Measurements from ENCODE around the gene ZNF853. TPM values are rescaled to one million over a fixed set of nuclear protein-coding genes. Genes with fewer than 3 reads are reported as not detected.

Gene ZNF853
- total and polyA plus RNA-seq, 2 of the 8 experiments (the other 6 are each of a cell fraction or from before 2014, with no cell fraction given) = 4.3 to 5.7 TPM

DNA sequence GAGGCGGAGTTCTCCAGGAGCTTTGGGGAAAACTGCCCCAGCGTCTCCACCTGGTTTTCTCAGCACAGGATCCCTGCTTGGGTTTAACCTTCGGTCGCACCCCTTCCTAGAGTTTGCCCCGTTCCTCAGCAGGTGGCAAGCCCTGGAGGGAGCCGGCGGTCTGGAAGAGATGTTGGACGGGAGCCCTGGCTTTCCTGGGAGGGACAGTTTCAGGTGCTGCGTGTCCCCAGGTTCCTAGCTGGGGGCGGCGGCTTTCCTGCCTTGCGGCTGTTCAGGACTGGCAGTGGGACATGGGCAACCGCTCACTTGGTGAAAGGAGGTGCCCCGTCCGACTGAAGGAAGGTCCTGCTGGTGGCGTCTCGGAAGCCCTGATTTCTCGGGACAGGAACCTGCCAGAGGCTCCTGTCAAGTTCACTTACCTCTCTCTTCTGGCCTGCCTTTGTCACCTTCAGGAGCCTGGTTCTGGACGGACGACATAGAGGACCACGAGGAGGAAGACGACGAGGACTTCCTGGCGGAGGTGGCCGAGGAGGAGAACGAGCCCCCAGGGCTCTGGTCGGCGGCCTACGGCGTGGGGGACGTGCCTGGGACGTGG is 36.5 kb downstream of the ZNF853 start (continued):
- TF ChIP-seq, protein P1, sequence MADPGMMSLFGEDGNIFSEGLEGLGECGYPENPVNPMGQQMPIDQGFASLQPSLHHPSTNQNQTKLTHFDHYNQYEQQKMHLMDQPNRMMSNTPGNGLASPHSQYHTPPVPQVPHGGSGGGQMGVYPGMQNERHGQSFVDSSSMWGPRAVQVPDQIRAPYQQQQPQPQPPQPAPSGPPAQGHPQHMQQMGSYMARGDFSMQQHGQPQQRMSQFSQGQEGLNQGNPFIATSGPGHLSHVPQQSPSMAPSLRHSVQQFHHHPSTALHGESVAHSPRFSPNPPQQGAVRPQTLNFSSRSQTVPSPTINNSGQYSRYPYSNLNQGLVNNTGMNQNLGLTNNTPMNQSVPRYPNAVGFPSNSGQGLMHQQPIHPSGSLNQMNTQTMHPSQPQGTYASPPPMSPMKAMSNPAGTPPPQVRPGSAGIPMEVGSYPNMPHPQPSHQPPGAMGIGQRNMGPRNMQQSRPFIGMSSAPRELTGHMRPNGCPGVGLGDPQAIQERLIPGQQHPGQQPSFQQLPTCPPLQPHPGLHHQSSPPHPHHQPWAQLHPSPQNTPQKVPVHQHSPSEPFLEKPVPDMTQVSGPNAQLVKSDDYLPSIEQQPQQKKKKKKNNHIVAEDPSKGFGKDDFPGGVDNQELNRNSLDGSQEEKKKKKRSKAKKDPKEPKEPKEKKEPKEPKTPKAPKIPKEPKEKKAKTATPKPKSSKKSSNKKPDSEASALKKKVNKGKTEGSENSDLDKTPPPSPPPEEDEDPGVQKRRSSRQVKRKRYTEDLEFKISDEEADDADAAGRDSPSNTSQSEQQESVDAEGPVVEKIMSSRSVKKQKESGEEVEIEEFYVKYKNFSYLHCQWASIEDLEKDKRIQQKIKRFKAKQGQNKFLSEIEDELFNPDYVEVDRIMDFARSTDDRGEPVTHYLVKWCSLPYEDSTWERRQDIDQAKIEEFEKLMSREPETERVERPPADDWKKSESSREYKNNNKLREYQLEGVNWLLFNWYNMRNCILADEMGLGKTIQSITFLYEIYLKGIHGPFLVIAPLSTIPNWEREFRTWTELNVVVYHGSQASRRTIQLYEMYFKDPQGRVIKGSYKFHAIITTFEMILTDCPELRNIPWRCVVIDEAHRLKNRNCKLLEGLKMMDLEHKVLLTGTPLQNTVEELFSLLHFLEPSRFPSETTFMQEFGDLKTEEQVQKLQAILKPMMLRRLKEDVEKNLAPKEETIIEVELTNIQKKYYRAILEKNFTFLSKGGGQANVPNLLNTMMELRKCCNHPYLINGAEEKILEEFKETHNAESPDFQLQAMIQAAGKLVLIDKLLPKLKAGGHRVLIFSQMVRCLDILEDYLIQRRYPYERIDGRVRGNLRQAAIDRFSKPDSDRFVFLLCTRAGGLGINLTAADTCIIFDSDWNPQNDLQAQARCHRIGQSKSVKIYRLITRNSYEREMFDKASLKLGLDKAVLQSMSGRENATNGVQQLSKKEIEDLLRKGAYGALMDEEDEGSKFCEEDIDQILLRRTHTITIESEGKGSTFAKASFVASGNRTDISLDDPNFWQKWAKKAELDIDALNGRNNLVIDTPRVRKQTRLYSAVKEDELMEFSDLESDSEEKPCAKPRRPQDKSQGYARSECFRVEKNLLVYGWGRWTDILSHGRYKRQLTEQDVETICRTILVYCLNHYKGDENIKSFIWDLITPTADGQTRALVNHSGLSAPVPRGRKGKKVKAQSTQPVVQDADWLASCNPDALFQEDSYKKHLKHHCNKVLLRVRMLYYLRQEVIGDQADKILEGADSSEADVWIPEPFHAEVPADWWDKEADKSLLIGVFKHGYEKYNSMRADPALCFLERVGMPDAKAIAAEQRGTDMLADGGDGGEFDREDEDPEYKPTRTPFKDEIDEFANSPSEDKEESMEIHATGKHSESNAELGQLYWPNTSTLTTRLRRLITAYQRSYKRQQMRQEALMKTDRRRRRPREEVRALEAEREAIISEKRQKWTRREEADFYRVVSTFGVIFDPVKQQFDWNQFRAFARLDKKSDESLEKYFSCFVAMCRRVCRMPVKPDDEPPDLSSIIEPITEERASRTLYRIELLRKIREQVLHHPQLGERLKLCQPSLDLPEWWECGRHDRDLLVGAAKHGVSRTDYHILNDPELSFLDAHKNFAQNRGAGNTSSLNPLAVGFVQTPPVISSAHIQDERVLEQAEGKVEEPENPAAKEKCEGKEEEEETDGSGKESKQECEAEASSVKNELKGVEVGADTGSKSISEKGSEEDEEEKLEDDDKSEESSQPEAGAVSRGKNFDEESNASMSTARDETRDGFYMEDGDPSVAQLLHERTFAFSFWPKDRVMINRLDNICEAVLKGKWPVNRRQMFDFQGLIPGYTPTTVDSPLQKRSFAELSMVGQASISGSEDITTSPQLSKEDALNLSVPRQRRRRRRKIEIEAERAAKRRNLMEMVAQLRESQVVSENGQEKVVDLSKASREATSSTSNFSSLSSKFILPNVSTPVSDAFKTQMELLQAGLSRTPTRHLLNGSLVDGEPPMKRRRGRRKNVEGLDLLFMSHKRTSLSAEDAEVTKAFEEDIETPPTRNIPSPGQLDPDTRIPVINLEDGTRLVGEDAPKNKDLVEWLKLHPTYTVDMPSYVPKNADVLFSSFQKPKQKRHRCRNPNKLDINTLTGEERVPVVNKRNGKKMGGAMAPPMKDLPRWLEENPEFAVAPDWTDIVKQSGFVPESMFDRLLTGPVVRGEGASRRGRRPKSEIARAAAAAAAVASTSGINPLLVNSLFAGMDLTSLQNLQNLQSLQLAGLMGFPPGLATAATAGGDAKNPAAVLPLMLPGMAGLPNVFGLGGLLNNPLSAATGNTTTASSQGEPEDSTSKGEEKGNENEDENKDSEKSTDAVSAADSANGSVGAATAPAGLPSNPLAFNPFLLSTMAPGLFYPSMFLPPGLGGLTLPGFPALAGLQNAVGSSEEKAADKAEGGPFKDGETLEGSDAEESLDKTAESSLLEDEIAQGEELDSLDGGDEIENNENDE (IDR thresholded peaks at IDR 0.05; ENCODE audit: insufficient replicate concordance, low read length) = no peak
- TF ChIP-seq BCL11A (IDR thresholded peaks at IDR 0.05; ENCODE audit: low read depth in 2 of 2, low read length in 2 of 2) (no peak), CREB1 (IDR thresholded peaks at IDR 0.05) (no peak), JUND (IDR thresholded peaks at IDR 0.05; ENCODE audit: low read length) (no peak), RAD21 (IDR thresholded peaks at IDR 0.05 in 1 of 2, conservative IDR thresholded peaks at IDR 0.05 in 1 of 2; ENCODE audit: low read depth in 2 of 2, low read length in 2 of 2) (no peak), TAF1 (IDR thresholded peaks at IDR 0.05; ENCODE audit: low read depth, low read length) (no peak), KDM4A (IDR thresholded peaks at IDR 0.05; ENCODE audit: low read depth, low read length, severe bottlenecking) (no peak), TBP (IDR thresholded peaks at IDR 0.05; ENCODE audit: low read depth, low read length) (no peak), SAP30 (IDR thresholded peaks at IDR 0.05; ENCODE audit: insufficient read depth, insufficient replicate concordance, low read length) (no peak), POLR2A (IDR thresholded peaks at IDR 0.05; ENCODE audit: control extremely low read depth in 1 of 2, low read depth in 2 of 2, low read length in 2 of 2) (no peak), RFX5 (IDR thresholded peaks at IDR 0.05; ENCODE audit: borderline replicate concordance, low read depth, low read length) (no peak), CBX8 (IDR thresholded peaks at IDR 0.05; ENCODE audit: borderline replicate concordance, low read depth, low read length) (no peak)
